Lower leg skin (tissue), 3 donors: ENCODE results near the gene COL25A1.

Source experiments
- CTCF ChIP-seq, 3 donors: fragments of 450-650 bp; IDR thresholded peaks; one replicate each; pipeline ENCODE4 v1.5.1; 2016; ENCODE audit warnings: antibody characterized with exemption in 3 of 3, mild to moderate bottlenecking in 3 of 3, moderate library complexity in 2 of 3
- POLR2A ChIP-seq, 2 donors: fragments of 450-650 bp; IDR thresholded peaks; one replicate each; pipeline ENCODE4 v1.6.1; 2016 to 2017; ENCODE audit warnings: antibody characterized with exemption in 2 of 2, mild to moderate bottlenecking in 1 of 2, moderate library complexity in 1 of 2

- TF ChIP-seq CTCF (IDR thresholded peaks at IDR 0.05), result no peak
- TF ChIP-seq POLR2A (IDR thresholded peaks at IDR 0.05), result no peak
These were observed 139.0 kb downstream of the COL25A1 start for GRCh38 chr4:109163493-109163892.
